ENCODE data around the gene MRPL44.
"Not testable (repeated sequence)": the region's sequence is repeated elsewhere in the genome, so short reads cannot be mapped to it uniquely, and the experiment has no call there.

Gene MRPL44

DNA sequence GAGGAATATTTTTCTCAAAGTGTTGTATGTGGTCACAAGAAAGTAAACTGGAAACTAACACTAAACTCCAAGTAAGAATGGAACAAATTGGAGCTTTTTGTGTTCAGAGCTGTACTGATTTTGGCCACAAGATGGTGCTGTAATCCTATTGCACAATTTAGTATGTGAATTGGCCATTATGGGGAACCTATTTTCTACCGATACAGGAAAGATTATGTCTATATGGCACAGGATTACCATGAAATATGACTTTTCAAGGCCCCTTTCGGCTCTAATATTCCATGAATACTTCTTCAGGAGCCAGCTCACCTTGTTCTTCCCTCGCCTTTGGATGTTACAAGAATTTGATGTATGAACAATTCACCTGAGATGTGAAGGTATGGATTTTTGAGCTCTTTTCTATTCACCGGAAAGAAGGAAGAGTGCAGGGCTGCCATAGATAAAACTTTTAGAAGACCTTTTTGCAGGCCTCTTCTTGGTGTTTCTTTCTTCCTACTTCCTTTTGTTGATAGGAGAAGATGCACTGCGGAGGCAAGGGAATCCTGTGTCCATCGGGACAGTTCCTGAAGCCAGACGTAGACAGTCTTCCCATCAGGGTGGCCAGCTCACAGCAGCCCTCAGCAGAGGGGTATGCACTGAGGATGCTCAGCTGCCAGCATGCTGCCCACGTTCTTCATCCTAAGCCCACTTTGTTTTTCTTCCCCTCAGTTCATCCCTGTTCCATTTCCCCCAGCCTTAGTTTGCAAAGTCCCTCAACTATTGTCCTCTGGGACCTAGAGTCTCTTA is 13.3 kb downstream of the MRPL44 start:
- peak in 1 of 2 experiments; percentile 48 for DNase-seq (ENCODE audit: low read depth in 2 of 2)

DNA sequence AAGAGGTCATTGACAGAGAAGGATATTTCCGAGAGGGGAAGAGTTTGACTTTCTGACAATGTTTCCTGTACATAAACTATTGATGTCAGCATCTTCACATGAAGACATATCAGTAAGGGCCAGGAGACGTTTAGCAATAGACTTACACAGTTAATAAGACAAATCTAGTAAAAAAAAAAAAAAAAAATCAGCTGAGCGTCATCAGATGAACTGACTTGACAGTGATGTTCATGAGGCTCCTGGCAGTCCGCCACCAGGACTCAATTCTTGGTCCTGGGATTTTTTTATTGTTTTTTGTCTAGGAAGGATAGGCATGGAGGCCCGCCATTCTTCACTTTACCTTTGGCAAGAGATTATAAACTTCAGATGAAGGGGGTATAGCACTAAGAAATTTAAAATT is 14.5 kb downstream of the MRPL44 start:
- no peak for DNase-seq (ENCODE audit: low read depth in 2 of 2)

DNA sequence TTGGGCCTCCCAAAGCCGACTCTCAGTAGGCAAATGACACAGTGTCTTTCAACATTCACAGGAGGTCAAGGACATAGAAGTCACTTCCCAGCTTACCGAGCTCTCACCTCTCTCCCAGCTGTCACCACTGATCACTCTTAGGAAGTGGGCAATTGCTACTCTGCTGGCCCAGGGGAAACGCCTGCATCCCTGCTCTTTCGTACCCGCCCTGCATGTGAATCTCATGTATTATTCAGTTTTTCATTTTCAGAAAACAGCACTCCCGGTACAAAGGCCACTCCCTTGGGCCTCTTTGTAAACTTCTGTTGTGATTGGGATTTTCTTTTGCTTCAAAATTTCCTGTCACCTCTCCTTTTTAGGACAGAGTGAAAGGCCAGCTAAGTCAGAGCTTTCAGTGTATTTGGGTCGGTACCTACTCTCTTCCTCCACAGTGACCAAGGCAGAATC is 15.4 kb downstream of the MRPL44 start:
- no peak for DNase-seq (ENCODE audit: low read depth in 2 of 2)

DNA sequence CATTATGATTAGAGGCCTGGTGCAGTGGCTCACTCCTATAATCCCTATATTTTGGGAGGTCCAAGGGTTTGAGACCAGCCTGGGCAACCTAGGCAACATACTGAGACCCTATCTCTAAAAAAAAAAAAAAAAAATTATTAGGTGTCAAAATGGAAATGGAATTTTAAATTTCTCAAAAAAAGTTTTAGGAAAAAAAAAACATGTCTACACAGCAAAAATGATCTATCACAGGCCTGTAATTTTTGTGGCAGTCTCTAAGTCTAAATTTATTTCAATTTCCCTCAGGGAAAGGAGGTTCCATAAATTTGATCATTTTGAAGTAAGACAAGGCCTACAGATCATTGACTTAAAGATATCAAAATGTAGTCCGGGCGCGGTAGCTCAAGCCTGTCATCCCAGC is 16.3 kb downstream of the MRPL44 start:
- no peak for DNase-seq (ENCODE audit: low read depth in 2 of 2)

DNA sequence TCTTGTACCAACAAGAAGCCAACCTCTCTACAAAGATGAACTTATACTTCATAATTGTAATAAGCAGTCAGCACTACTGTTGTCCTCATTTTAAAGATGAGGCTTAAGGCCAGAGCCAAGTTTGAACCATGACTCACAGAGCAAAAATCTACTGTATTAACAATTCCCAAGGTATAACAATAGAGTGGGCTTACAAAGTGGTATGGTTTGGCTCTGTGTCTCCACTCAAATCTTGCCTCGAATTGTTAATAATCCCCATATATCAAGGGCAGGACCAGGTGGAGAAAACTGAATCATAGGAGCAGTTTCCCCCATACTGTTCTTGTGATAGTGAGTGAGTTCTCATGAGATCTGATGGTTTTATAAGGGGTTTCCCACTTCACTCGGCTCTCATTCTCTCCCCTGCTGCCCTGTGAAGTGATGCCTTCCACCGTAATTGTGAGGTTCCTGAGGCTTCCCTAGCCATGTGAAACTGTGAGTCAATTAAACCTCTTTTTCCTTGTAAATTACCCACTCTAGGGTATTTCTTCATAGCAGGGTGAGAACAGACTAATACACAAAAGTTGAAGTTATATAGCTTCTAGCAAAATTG is 19.5 kb downstream of the MRPL44 start:
- no peak for DNase-seq (ENCODE audit: low read depth in 2 of 2)

DNA sequence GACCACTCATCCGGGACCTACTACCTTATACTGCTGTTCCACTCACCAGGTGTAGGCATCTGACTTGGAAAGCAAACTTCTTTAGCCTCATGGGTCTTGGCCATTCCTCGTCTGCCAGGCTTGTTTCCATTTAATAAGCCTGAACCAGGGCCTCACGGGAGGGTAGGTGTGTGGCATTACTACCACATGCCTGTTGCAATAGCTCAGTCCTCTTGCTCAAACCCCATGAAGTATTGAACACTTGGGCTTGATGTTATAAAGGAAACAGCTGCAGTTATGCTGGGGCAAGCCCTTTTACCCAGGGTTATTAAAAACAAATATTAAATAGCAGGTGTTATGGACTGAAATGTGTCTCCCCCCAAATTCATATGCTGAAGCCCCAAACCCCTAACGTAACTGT is 21.2 kb downstream of the MRPL44 start:
- no peak for DNase-seq (ENCODE audit: low read depth in 2 of 2)

DNA sequence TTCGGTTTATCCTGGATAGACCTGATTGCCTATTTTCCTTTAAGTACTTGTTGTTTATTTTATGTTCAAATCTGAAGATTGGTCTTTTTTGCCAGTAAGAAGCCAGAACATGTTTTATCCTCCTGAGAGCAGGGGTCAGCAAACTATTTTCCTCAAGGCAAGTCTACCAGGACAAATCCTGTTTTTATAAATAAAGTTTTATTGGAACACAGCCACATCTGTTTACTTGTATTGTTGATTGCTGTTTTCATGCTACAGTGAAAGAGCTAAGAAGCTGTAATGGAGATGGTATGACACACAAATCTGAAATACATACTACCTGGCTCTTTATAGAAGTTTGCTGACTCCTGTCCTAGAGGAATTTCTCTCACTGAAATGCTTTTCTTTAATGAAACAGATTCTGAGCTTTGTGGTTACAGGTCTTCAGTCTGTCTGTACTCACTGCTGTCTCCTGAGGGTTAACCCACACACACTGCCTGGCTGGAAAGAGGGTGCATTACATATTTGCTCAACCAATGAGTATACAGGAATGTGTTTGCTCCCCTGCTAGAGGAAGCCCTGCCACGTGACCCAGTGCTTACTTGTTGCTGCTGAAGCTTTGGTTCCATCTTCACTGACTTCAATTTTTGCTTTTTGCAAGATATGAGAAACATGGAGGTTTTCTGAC is 22.6 kb downstream of the MRPL44 start:
- DNase-seq (ENCODE audit: low read depth in 2 of 2): no peak

DNA sequence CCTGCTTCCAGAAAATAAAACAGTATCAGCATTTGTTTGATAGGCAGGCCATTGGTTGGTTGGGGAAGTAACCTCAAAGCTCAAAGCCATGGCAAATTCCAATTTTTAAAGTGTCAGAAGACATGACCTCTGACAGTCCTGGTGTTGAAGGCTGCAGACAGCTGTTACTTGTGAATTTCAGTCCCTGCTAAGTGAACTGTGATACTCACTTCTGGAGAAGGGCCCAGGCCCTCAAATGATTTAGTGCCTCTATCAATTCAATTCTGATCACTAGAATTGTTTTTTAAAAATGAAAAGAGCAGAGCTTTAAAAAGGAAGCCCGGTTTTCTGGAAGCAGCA is 23.1 kb downstream of the MRPL44 start:
- DNase-seq (ENCODE audit: low read depth in 2 of 2): no peak

DNA sequence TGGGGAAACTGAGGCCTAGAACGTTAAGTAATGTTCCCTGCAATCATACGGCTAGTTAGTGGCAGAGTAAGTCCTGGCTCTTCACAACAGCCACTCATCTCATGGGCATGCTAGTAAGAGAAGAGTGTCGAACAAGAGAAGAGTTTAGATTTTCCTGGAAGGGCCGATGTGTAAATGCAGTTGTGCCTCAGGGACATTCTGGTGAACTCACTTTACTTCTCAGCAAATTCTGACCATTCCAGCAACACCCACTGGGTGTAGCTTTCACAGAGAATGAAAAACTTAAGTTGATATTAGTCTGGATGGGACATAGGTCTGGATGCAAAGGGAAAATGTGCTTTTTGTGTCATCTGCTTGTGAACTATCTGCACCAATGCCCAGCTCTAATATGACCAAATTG is 23.5 kb downstream of the MRPL44 start:
- DNase-seq (ENCODE audit: low read depth in 2 of 2): no peak

DNA sequence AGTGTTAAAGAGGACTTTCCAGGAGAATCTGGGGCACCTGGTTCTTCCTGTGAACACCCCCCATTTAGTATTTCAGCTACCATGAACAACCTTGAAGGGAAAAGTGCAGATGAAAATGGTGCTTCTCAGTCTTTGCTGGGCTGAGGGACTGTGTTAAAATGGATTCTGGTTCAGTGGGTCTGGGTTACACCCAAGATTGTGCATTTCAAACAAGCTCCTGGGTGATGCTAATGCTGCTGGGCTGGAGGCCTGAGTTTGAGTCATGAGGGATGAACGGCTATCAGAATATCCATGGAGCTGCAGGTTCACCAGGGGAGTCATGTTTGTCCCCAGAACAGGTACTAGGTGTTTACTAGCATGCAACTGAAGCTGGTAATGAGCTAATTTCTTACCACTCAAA is 24.0 kb downstream of the MRPL44 start:
- DNase-seq (ENCODE audit: low read depth in 2 of 2): no peak

DNA sequence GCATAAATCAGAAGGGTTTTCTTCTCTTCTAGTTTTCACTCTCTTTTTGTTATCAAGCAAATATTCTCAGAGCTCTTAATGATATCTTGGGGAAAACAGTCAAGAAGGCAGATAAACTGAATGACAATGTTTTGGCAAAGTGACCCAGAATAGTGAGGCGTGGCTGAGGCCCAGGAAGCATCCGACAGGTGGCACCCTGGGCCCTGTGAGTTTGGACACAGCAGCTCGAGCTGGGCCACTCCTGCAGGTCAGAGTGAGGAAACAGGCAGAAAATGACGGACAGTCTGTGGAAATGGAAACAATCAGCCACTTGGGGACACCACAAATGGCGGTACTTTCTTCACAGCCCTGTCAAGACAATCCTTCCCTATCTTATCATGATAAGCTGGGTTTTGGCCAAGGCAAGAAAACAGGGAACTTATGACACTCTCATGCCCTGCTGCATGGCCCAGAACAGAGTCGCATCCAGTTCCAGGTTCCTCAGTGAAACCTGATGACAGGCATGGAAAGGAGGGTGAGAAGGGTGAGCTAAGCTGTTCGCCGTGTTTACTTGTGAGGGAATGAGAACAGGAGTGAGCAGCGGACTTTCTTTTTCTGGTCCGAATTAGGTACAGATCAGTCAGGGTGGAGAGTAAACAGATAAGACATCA is 32.1 kb downstream of the MRPL44 start:
- no peak for DNase-seq (ENCODE audit: low read depth in 2 of 2)

DNA sequence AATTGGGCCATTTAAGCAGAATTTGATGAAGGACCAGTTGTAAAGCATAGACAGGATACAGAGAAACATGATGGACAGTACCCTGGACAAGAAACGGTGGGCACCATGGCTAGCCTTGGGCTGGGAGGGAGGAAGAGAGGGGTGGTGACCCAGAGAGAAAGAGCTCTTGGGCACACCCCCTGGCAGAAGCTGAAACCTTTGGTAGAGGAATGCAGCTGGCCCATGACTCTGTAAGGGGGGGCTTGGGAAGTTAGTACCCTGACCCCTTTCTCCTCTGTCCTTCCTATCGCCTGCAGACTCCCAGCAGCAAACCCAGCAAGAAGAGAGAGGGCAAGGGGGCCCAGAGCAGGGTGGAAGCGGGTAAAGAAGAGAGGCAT is 32.6 kb downstream of the MRPL44 start:
- no peak for DNase-seq (ENCODE audit: low read depth in 2 of 2)

DNA sequence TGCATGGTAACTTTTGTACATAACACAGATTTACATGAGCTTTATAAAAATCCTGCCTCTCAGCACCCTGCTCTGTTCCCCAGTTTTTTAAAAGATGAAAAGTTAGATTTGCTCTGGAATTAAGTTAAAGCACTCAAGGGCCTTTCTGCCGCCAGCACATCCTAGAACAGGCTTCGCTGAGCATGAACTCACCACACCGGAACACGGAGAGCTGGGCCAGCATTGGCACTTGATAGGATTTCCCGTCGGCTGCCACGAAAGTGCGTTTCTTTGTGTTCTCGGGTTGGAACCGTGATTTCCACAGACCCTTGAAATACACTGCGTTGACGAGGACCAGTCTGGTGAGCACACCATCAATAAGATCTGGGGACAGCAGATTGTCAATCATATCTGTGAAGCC is 34.3 kb downstream of the MRPL44 start:
- DNase-seq (ENCODE audit: low read depth in 2 of 2): no peak

DNA sequence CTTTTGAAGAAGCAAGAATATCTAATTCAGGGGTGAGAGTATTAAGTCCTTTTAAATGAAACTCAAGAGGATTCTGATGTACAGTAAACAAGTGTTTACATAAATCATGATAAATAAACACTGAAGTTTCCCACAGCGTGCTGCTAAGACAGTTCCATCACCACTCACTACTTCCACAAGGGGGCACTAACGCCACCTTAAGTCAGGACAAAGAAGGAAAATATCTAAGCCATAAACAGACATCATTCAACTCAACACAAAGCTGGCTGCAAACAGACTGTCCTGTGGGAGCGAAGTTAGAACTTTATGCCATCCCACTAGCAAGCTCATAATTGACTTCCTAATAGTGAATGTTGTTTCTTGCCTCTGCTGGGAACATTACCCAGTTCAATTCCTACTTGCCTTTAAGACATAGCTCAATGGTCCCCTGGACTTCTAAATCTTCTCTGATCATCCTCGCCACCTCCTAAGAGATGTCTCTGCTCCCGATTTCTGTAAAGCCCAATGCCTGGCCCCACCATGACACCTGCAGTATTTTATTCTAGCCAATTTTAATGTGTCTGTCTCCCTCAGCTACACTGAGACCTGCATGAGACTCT is 36.5 kb downstream of the MRPL44 start:
- DNase-seq (ENCODE audit: low read depth in 2 of 2): peak in 1 of 2 experiments; percentile 58

DNA sequence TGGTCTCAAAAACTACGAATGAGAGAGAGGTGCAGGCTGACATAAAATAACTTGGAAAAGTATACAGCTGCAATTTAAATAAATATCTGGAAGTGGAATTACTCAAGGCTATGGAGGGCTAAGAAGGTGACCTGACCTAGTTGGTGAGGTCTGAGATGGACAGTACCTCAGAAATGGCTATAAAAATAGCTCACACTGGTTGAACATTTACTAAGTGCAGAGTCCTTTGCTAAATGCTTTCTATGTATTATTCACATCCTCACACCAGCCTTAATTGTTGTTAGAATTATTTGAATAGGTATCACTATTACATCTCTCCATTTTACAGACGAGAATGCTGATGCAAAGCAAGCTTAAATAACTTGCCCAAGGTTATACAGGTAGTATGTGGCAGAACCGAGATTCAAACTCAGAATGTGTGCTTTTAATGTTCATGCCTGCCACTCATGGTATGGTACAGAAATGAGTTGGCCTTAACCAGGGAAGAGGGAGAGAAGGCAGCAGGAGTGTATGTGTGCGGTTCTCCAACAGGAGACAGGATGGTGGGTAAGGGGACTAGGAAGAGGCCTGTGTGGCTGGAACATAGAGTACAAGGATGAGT is 37.4 kb downstream of the MRPL44 start:
- DNase-seq (ENCODE audit: low read depth in 2 of 2): no peak

DNA sequence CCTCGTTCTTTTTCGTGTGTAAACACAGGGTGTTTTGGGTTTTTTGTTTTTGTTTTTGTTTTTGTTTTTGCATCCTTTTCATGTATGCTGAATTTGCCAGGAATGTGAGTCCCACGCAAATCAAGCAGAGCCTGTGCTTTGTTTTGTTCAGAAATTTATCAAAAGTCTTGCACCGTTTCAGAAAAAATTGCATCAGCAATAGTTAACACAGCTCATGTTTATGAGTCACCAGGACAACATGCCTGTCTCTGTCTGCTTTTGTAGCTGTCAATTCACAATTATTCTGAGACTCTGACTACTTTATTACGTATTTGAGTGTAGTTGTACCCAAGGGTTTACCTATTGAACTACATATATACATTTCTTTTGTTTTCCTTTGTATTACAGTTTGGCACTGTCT is 38.3 kb downstream of the MRPL44 start:
- DNase-seq (ENCODE audit: low read depth in 2 of 2): no peak

DNA sequence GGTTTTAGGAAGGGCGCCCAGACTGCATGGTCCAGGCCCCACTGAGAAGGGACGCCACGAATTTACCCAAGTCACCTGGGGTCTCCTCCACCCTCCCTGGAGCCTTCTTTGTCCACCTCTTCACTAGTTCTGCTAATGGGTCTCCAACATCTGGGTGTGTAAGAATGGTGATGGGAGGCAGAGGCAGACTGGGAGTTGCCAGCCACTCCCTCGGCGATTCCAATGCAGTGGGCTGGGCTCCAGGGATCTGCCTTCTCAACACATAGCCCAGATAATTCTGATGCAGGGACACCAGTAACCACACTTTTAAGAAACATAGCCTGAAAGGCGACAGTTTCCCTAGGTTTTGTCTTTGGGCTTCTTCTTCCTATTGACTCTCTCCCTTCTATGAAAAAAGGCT is 39.1 kb downstream of the MRPL44 start:
- no peak for DNase-seq (ENCODE audit: low read depth in 2 of 2)

DNA sequence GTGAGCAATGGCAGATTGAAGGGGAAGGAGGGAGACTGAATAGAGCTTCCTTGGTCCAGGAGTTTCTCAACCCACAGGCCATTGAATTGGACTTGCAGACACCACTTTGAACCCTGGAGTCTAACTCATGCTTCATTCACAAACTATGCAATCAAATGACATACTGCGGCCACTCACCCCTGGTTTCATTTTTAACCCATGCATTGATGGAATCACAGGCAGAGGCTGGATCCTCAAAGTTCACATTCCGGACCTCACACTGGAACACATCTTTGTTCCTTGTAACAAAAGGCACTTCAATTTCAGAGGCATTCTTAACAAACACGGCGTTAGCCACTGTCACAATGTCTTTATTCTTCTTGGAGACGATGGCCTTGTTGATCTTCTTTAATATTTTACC is 40.7 kb downstream of the MRPL44 start:
- DNase-seq (ENCODE audit: low read depth in 2 of 2): no peak

DNA sequence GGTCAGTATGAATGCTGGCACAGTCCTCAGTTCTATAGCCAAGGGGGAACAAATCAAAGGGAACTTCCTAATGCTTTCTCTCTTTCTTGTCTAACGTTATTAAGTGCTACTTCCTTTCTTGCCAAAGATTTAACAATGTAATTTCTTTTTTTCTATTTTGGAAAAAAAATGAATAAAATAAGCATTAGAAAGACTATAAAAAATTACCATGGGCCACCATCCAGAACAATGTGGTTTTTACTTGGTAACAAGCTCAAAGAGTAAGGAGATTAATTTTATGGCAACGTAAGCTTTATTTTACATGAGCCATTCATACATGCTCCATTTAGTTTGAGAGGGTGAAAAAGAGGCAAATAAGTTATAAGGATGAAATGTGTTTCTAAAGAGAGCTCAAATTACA is 41.7 kb downstream of the MRPL44 start:
- no peak for DNase-seq (ENCODE audit: low read depth in 2 of 2)

DNA sequence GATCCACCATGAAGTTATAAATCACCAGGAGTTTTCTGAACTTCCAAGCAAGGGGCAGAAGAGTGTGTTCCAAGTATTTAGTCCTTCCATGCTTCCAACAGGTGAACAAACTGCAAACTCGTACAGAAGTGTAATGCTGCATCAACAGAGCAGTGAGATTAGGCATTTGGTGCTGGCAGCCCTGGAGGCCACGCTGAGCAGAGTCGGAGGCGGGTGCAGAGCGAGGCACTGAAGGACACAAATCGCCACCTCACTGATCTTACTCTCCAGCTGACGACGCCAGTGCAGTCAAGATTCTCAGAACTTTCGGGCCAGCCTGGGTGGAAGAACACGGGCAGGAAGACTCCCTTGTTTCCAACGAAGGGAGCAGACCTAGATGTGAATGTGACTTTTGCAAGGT is 42.6 kb downstream of the MRPL44 start:
- DNase-seq (ENCODE audit: low read depth in 2 of 2): no peak

DNA sequence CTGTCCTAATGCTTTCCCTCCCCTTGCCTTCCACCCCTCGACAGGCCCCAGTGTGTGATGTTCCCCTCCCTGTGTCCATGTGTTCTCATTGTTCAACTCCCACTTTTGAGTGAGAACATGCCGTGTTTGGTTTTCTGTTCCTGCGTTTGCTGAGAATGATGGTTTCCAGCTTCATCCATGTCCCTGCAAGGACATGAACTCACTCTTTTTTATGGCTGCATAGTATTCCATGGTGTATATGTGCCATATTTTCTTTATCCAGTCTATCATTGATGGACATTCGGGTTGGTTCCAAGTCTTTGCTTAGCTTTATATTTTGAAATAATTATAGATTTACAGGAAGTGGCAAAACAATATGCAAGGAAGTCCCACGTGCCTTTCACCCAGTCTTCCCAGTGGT is 43.4 kb downstream of the MRPL44 start:
- DNase-seq (ENCODE audit: low read depth in 2 of 2): not testable (repeated sequence)

DNA sequence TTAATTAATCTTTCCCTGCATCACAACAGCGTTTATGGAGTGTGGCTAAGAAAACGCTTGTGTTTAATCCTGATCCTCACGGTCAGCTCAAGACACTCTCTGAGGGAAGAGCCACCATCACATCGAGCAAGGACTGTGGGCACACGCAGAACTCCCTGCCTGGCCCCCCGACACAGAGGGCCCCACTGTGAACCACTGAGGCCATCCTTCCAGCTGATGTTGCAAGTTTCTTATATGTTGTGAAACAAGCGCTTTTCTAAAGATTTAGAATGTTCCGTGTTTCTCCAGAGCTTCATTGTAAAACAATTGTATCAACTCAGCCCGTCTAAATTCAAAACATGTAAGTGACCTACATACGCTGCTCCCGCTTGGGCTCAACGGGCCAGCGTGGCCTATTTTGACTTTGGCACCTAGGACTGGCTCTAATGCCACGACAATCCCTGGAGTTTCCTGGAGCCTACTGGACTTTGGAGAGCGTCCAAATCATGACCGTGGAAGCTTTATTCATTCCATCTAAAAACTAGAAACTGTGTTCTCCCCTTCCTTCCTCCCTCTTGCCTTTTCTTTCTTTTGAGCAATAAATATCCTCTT is 46.9 kb downstream of the MRPL44 start:
- DNase-seq (ENCODE audit: low read depth in 2 of 2): no peak

Data from stimulated activated CD4-positive, alpha-beta T cell treated with anti-CD3 and anti-CD28 coated beads, Interleukin-12 subunit alpha, Interleukin-12 subunit beta, amount 100 ng/mL, for 24 hours (primary cell).